RWPE2 (cell line): ENCODE data around the gene FCHSD2.

Experiments used
- ATAC-seq: fragments of 200-7000 bp; cut with Tn5 transposase; 3 replicates; pipeline ENCODE4 v1.9.1; 2021; ENCODE audit warnings: low read depth
- DNase-seq: peaks from one replicate; pipeline ENCODE4 v3.0.0-alpha.2; 2020; ENCODE audit warnings: low spot score
- H3K27ac ChIP-seq: fragments of 450-650 bp; 2 replicates; pipeline ENCODE4 v1.5.1; 2017; ENCODE audit warnings: mild to moderate bottlenecking; ENCODE audit not compliant: poor library complexity, severe bottlenecking
- H3K27me3 ChIP-seq: fragments of 250-450 bp; sonication (Bioruptor Pico); 2 replicates; pipeline ENCODE4 v1.5.1; 2021; ENCODE audit warnings: mild to moderate bottlenecking, moderate library complexity; ENCODE audit not compliant: insufficient read depth, poor library complexity, severe bottlenecking
- H3K36me3 ChIP-seq: fragments of 250-450 bp; sonication (Bioruptor Pico); 2 replicates; pipeline ENCODE4 v1.5.1; 2020; ENCODE audit warnings: low read depth, mild to moderate bottlenecking, moderate library complexity
- H3K4me1 ChIP-seq: fragments of 250-450 bp; sonication (Bioruptor Pico); 2 replicates; pipeline ENCODE4 v1.5.1; 2021; ENCODE audit warnings: mild to moderate bottlenecking, moderate library complexity; ENCODE audit not compliant: insufficient read depth, poor library complexity, severe bottlenecking
- H3K4me3 ChIP-seq: fragments of 250-450 bp; sonication (Bioruptor Pico); 2 replicates; pipeline ENCODE4 v1.5.1; 2021; ENCODE audit warnings: mild to moderate bottlenecking, moderate library complexity; ENCODE audit not compliant: severe bottlenecking
- H3K9me3 ChIP-seq: fragments of 250-450 bp; sonication (Bioruptor Pico); 2 replicates; pipeline ENCODE4 v1.5.1; 2021; ENCODE audit warnings: mild to moderate bottlenecking, moderate library complexity; ENCODE audit not compliant: severe bottlenecking
- TF ChIP-seq, protein P1 (sequence below): fragments of 450-650 bp; IDR thresholded peaks from one replicate; pipeline ENCODE4 v1.5.1; 2017; ENCODE audit warnings: mild to moderate bottlenecking, moderate library complexity; ENCODE audit not compliant: poor library complexity, severe bottlenecking

FCHSD2 gene

DNA sequence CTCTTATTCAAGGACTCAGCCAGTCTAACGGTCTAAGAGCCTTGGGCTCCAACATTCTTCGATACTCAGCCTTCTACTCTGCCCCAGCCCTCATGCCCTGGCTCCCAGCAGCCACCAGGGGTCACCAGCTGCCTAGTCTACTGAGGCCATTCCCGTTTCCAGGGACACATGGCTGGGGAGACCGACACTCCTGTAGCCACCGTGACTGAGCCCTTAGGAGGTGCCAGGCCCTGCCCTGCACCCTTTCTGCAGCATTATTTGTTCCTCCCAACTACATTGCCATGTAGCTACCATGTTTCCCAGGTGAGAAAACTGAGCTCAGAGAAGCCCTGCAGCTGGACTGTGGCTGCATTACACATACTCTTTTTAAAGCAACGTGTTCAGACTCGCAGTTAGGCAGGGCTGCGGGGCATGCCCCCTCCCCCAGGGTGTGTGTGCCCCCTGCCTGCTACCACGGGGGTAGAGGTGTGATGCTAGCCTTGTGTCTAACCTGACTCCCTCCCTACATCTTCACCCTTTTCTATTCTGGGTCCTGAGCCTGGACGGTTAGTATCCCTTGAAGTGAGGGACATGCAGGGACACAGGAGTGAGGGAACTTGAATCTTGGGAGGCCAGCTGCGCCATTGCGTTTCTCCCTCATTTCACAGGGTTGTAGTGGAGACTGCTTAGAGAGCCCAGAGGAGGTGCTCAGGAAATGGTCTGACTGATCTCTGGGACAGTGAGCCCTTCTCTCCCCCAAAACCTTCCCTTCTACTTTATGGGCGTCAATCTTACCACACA is 310.4 kb downstream of the FCHSD2 start:
- peaks cover 5% of the 10 kb centered on the region for H3K36me3 ChIP-seq
- H3K9me3 ChIP-seq: no peaks in the 10 kb centered on the region
- no peak overlapping the region for H3K4me3 ChIP-seq
- H3K4me1 ChIP-seq: peaks cover 5% of the 10 kb centered on the region
- no peak overlapping the region for H3K27ac ChIP-seq
- TF ChIP-seq, protein P1, sequence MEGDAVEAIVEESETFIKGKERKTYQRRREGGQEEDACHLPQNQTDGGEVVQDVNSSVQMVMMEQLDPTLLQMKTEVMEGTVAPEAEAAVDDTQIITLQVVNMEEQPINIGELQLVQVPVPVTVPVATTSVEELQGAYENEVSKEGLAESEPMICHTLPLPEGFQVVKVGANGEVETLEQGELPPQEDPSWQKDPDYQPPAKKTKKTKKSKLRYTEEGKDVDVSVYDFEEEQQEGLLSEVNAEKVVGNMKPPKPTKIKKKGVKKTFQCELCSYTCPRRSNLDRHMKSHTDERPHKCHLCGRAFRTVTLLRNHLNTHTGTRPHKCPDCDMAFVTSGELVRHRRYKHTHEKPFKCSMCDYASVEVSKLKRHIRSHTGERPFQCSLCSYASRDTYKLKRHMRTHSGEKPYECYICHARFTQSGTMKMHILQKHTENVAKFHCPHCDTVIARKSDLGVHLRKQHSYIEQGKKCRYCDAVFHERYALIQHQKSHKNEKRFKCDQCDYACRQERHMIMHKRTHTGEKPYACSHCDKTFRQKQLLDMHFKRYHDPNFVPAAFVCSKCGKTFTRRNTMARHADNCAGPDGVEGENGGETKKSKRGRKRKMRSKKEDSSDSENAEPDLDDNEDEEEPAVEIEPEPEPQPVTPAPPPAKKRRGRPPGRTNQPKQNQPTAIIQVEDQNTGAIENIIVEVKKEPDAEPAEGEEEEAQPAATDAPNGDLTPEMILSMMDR: peak; percentile 91
- peak; percentile 81 for ATAC-seq
- no peaks in the 10 kb centered on the region for H3K27me3 ChIP-seq
- no peak for DNase-seq

DNA sequence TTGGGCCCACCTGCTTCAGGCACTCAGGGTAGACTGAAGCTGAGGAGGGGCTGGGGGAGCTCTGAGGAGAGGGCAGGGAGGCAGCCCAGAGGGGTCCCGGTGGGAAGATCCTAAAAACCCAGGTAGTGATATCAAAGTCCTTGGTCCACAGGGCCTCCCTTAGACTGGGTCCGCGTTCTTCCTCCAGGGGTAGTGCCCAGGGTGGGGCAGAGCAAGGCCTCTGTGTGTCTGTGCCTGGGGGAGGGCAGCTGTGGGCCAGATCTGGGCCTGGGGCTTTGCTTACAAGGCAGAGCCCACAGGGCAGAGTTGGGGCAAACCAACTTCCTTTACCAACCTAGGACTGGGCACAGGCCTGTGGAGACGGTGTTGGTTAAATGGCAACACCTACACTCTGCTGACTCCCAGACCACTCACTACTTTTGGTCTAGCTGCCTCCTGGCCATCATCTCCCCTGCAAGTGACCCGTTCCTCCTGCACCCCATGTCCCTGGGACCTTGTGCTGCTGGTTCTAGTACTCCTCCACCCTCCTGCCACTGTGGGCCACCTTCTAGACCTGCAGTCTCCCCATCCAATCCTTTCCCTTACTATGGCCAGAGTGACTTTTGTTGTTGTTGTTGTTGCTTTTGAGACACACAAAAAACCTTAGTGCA is 312.1 kb downstream of the FCHSD2 start:
- no peak for ATAC-seq
- TF ChIP-seq, protein P1: no peak

DNA sequence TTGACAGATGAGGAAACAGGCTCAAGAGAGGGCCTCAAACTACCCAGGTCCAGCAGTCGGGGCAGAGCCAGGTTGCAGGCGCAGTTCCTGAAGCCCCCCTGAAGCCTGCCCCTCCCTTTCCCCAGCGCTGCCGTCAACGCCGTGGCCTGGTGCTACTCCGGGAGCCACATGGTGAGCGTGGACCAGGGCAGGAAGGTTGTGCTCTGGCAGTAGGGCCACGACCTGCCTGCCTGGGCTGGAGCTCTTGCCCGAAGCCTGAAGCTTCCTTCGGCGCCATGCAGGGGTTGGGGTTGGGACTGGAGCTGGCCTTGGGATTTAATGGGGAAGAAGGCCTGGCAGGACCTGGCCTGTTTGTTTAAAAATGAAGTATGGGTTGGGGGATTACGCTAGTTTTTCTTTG is 312.9 kb downstream of the FCHSD2 start:
- Histone ChIP-seq H3K36me3 (peaks cover 5% of the 10 kb centered on the region), H3K27ac (no peak overlapping the region), H3K9me3 (no peaks in the 10 kb centered on the region), H3K4me1 (peaks cover 5% of the 10 kb centered on the region), H3K27me3 (no peaks in the 10 kb centered on the region), H3K4me3 (no peak overlapping the region)
- TF ChIP-seq, protein P1: no peak
- DNase-seq: no peak
- ATAC-seq: no peak

More for the DNA sequence above, 312.1 kb downstream of the FCHSD2 start:
- DNase-seq: no peak
- H3K4me3 ChIP-seq: no peak overlapping the region
- H3K4me1 ChIP-seq: peaks cover 5% of the 10 kb centered on the region
- H3K9me3 ChIP-seq: no peaks in the 10 kb centered on the region
- H3K27me3 ChIP-seq: no peaks in the 10 kb centered on the region
- peaks cover 5% of the 10 kb centered on the region for H3K36me3 ChIP-seq
- H3K27ac ChIP-seq: no peak overlapping the region

DNA sequence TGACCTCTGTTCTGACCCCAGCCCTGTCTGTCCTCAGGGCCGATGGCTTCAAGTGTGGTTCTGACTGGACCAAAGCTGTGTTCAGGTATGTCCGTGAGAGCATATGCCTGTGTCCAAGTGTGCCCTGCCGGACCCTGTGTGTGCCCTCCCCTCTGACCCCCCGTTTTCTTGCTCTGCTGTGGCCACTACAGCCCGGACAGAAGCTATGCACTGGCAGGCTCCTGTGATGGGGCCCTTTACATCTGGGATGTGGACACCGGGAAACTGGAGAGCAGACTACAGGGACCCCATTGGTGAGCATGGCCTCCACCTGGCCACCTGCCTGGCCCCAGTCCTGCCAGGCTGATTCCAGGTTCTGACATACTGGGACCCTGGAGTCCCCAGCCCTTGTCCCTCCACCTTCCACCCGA is 313.4 kb downstream of the FCHSD2 start:
- Histone ChIP-seq H3K4me3 (no peak overlapping the region), H3K9me3 (no peaks in the 10 kb centered on the region), H3K27me3 (no peaks in the 10 kb centered on the region), H3K36me3 (peaks cover 5% of the 10 kb centered on the region), H3K4me1 (peaks cover 5% of the 10 kb centered on the region), H3K27ac (no peak overlapping the region)
- no peak for DNase-seq
- TF ChIP-seq, protein P1: no peak
- ATAC-seq: no peak
